GM10266 (cell line): ENCODE data around the gene FAT1.

Source experiments
- DNase-seq: peaks from one replicate; pipeline ENCODE4 v3.0.0; 2012; ENCODE audit errors: extremely low spot score
- TF ChIP-seq, protein P1 (sequence below): IDR thresholded peaks from 2 replicates; pipeline ENCODE4 v1.5.1; 2012; ENCODE audit warnings: mild to moderate bottlenecking, low read depth; ENCODE audit not compliant: control insufficient read depth, insufficient read depth; ENCODE audit errors: missing control alignments

Gene FAT1

DNA sequence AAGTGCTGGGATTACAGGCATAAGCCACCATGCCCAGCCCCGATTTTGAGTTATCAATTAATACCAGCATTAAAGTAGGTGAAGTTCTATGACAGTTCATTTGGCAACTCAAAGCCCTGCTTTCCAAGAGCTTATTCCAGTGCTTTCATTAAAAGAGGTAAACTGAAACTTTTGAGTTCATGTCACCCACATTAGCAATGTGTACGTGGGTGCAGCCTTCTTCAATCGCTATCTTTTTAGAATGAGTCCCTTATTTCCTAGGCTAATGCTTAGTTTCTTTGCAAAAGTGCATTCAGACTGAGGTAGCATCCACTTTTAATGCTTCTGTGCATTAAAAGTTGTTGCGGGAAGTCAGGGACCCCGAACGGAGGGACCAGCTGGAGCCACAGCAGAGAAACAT, 142.2 kb downstream of the FAT1 start:
- TF ChIP-seq, protein P1, sequence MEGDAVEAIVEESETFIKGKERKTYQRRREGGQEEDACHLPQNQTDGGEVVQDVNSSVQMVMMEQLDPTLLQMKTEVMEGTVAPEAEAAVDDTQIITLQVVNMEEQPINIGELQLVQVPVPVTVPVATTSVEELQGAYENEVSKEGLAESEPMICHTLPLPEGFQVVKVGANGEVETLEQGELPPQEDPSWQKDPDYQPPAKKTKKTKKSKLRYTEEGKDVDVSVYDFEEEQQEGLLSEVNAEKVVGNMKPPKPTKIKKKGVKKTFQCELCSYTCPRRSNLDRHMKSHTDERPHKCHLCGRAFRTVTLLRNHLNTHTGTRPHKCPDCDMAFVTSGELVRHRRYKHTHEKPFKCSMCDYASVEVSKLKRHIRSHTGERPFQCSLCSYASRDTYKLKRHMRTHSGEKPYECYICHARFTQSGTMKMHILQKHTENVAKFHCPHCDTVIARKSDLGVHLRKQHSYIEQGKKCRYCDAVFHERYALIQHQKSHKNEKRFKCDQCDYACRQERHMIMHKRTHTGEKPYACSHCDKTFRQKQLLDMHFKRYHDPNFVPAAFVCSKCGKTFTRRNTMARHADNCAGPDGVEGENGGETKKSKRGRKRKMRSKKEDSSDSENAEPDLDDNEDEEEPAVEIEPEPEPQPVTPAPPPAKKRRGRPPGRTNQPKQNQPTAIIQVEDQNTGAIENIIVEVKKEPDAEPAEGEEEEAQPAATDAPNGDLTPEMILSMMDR: no peak
- no peak for DNase-seq

DNA sequence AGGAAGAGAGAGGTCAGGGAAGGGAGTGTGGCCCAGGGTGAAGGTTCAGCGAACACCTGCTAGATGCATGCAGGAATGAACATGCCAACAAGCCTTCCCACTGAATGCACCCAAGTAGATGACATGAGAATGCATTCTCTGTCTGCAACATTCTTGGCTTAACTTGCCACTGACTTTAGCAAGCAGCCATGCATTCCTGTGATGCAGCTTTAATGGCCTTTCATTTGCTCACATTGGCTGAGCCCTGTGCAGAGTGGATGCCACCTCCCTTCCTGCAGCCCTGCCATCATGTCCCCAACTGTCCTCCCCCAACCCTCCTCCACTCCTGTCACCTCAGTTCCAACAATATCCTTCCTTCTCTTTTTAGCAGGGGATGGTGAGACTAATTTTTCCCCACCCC, 143.0 kb downstream of the FAT1 start:
- no peak for DNase-seq
- TF ChIP-seq, protein P1: no peak

DNA sequence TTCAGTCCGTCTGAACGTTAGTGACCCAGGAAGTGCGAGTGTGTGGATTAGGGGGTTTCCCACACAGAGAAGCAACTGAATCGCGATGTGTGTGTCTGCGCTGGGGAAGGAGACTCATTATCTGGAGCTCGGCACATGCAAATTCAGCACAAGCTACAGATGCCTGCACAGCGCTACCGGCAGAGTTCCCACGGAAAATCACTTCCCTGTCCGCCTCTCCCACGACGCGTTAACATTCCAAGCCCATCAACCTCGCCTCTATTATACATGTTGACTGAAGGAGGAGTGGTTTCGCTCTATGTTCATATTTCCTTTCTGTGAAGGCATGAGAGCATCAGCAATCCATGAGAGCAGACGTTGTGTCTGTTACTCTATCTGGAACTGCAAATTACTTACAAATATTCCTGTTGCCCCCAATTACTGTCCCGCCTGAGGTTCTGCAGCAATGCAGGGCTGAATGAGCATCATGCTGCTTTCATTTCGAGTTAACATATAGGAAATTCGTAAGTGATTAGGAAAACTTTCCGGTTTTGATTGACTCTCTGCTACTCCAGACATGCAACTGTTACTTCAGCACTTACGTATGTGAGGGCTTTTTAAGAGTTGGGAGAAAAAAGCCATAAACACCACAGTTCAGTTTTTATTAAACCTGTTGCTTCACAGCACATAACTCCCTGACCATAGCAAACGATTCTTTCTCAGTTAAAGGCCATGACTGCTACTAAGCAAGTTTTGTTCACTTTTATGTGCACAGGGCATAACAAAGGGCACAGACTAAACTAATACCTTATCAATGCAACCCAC, 153.3 kb downstream of the FAT1 start:
- TF ChIP-seq, protein P1: no peak
- DNase-seq: no peak

DNA sequence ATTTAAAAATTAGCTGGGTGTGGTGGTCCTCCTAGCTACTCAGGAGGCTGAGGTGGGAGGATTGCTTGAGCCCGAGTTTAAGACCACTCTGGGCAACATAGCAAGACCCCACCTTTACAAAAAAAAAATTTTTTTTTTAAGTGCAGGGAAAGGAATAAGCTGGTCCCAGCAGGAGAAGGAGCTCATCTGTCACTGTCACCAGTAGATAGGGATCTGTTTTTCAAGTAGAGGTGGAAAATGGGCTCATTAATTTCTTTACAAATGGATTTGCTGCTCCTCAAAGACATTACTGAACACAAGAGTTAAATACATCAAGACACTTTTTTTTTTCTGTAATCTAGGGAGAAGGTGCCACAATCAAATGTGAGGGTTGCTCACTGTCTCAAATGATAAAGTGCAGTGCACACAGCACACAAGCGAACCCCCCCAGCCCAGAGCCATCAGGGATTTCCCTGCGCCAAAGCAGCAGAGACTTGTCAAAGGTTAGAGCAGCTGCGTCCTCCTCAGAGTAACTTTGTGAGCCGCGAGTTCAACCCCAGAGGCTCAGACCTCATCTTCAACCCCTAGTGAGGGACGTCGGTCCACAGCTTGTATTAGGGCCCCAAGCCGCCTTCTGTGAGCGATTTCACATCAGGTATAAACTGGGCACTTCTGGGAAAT, 154.0 kb downstream of the FAT1 start:
- no peak for DNase-seq

DNA sequence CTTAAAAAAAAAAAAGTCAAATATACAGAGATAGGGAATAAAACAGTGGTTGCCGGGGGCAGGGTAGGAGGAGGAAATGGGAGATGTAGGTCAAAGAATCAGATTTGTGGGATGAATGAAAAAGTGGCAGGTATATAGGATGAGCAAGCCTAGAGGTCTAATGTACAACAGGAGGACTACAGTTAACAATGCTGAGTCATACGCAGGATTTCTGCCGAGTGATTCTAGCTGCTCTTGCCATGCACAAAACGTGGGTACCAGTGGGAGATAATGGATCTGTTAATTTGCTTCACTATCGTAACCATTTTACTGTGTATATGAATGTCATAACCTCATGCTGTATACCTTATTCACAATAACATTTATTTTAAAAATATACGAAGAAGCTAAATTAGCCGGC, 157.6 kb downstream of the FAT1 start:
- TF ChIP-seq, protein P1: no peak
- no peak for DNase-seq

More for the DNA sequence above, 154.0 kb downstream of the FAT1 start:
- TF ChIP-seq, protein P1: no peak

DNA sequence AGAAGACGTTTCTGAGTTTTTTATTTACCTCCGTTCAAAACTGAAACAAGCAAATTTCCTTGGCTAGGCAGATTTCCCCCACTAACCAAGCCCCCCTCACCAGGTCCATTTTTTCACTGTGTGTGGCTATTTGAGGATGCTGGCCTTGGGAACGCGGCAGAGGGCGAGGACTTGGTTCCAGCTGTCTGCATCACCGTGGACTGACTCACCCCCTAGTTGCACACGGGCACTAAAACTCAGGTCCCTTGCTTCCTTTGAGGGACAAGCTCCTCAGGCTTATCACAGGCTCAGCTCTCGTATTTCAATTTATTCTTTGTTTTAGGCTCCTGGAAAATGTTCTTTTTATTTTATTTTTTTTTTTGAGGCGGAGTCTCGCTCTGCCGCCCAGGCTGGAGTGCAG, 159.9 kb downstream of the FAT1 start:
- TF ChIP-seq, protein P1: no peak
- DNase-seq: no peak

DNA sequence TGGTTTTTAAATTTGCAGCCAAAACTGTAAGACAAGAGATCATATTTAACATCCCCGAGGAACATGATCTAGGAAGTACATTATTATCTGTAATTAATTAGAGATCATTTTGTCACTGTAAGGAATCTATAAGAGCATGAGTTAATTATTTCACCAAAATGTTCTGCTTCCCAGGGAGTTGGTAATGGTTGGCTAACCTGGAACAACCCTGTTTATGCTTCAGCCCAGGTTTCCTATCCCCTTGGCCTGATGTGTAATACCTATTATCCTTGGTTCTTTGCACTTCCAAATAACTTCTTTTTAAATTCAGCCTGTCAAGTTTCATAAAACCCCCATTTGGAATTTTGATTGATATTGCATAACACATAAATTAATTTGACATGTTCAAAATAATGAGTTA, 161.9 kb downstream of the FAT1 start:
- TF ChIP-seq, protein P1: no peak
- DNase-seq: no peak
